DMS 273 (cell line): Measurements from ENCODE around the gene DTNA.
"Not testable (repeated sequence)": the region's sequence is repeated elsewhere in the genome, so short reads cannot be mapped to it uniquely, and the experiment has no call there.

Experiments used
- DNase-seq: peaks from one replicate; lab custom pipeline; 2025; ENCODE audit not compliant: unreplicated experiment; lab: John Stamatoyannopoulos, UW

The DTNA gene

DNA sequence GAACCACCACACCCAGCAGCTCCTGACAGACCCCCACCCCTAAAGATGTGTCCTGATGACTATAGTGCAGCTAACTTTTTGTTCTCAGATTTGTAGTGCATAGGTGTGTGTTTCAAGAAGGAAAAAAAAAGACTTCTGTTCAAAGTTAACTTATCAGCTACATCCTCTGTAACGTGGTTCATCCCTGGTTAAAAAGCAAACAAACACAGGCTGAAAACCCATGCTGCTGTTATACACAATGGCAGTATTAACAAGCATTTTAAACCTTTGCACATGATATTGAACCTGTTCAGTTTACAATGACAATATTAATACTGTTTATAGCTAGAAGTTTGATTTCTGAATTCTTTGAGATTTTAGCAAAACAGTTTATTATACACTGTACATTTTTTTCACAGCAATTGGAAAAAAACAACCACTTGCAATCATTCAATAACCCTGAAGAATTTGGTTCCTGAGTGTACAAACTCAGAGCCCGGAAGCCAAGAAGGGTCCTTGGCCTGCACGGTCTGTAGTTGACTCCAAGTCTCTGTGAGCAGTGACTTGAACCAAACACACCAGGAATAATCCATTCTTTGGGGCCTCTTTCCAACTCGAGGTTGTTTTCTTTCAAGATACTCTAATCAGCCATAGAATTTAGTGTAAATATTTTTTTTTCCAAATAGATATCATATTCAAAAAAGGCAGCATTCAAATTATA, 177.9 kb downstream of the DTNA start:
- no peak for DNase-seq

DNA sequence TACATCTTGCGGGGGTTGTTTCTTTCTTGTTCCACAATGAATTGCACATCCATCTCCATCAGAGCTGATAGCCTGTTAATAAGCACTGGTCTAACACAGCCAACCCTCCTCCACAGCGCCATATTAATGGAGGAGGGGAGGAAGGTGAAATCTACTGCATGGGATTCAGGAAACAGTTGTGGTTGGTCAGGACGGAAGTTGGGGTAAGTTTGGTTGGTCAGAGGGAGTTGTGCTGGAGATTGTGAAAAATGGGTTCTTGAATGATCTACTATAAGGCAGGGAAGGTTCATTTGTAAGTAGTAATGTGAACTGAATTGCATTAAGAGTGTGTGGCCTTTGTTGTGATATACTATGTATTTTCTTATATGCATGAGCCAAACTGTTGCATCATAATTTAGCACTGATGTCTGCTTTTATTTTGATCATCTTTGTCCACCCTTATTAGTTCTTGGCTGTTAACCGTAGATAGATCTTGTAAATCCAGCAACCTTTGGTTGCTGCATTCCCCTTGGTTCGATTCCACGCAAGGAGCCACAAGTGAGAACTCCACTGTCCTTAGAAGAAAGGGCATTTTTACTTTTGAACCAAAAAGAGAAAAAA, 180.5 kb downstream of the DTNA start:
- DNase-seq: no peak

DNA sequence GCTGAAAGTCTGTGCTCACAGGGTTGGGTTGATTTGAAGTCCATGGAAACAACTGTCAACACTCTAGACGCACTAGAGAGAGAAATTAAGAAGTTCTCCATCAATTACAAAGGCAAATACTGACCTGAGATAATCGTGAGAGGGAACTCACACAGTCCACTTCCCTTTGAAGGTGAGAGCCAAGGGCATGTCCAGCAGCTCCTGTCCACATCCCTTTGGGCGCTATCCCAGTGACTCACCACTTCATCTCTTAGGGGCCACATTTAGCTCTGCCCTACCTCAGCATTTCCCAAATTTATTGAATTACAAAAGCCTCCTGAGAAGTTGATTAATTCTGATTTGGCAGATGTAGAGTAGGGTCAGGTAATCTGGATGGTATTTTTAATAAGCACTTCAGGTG, 182.3 kb downstream of the DTNA start:
- no peak for DNase-seq

DNA sequence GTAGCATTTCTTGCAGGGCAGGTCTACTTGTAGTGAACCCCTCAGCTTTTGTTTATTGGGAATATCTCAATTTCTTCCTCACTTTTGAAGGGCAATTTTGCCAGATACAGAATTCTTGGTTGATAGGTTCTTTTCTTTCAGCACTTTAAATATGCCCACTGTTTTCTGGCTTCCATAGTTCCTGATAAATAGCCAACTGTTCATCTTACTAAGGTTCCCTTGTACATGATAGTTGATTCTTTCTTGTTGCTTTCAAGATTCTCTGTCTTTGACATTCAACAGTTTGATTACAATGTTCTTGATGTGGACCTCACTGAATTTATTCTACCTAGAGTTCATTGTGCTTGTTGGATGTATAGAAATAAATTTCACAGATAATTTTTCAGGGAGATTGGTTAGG, 183.1 kb downstream of the DTNA start:
- no peak for DNase-seq

DNA sequence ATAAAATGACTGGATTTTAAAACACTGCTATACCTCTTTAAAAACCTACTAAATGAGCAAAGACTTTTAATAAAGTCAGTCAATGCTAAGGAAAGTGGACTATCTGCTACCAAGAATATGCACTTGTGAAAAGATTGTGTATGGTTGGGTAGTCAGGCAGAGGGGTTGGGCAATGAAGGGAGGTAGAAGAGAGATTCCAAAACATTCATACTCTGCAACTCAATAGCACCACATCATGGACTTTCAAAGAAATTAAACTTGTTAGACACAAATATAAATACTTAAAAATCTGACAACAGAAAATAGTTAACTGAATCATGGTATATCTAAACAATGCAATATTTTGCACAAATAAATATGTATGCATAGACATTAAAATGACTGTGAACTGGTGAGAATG, 191.2 kb downstream of the DTNA start:
- peak; percentile 28 for DNase-seq

DNA sequence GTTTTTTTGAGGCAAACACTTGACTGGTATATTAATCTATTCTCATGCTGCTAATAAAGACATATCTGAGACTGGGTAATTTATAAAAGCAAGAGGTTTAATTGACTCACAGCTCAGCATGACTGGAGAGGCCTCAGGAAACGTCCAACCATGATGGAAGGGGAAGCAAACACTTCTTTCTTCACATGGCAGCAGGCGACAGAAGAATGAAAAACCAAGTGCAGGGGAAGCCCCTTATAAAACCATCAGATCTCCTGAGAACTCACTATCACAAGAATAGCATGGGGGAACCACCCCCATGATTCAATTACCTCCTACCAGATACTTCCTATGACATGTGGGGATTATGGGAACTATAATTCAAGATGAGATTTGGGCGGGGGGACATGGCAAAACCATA, 194.9 kb downstream of the DTNA start:
- no peak for DNase-seq

DNA sequence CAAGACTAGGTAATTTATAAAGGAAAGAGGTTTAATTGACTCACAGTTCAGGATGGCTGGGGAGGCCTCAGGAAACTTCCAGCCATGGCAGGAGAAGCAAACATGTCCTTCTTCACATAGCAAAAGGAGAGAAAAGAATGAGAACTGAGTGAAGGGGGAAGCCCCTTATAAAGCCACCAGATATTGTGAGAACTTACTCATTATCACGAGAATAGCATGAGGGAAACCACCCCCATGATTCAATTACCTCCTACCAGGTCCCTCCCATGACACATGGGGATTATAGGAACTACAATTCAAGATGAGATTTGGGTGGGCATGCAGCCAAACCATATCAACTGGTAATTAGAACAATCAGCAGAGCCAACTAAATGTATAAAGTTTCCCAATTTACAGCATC, 196.9 kb downstream of the DTNA start:
- DNase-seq: not testable (repeated sequence)

DNA sequence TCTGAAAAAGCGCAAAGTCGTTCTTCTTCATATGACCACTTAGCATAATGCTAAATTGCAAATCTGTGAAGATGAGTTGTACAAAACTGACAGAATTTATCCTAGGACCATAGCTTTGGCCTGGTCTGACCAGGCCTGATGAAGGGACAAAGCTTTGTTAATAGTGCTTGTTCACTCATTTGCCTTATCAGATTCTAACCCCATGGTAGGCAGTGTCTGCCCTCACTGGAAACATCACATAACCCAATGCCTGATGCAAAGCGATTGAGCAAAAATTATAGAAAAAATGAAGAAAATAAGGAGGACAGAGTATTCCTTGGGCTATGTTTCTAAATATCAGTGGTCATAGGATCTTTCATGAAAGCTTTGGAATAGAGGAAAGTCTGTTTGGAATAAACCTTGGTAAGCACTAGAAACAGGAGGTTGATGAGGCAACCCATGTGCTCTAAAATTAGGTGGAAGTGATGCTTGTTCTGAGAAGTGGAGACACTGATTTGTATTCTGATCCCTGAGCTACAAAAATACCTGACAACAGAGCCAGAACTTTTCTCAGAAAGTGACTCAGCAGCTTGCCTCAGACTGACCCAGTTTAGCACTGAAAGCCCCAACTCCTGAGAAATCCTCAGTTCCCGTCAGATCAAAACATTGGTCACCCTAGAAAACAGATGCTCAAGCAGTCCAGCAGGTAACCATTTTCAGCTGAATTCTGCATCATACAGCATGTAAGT, 199.7 kb downstream of the DTNA start:
- no peak for DNase-seq

DNA sequence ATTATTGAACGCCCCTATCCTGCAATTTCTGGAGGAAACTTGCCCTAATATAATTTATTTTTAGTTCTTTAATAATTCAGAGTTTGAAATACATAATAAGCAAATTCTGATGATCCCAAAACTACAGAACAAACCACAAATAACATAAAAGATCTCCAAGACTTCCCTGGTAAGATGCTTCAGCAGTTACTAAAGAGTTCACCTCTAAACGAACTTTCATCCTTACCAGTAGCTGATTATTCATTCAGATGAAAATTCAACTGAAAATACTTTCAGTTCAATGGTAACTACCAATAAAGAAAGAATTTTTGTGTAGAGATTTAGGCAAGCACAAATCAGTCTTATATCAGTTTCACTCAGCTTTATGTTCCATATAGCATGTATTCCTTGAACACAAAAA, 201.0 kb downstream of the DTNA start:
- no peak for DNase-seq

DNA sequence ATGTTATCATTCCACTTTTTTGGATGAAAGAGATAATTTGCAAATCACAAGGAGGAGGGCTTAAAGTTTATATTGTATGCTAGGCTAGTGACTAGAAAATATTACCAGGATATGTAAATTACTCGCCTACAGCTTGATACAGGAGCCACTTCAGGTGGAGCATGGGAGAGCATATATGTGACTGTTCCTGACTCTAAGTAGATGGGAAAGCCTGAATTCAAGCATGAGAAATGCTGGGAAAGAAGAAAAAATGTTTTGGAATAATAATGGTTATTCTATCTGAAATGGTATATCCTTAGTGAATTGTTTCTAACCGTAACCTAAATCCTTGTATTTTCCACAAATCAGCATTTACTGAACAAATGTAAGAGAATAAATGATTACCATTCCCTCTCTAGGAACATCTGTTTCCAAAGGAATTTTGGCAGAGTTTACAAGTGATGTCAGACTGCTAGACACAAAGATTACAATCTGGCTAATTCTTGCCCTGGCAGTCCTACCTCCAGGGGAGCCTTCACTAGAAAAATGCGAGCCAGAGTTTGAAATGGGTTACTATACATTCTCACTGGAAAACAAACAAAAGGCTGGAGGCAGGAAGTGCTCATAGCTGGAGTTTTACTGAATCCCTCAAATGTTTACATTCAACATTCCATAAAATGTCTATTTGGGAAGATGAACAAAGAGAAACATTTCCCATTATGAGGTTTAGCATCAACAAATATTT, 201.7 kb downstream of the DTNA start:
- DNase-seq: peak; percentile 90

DNA sequence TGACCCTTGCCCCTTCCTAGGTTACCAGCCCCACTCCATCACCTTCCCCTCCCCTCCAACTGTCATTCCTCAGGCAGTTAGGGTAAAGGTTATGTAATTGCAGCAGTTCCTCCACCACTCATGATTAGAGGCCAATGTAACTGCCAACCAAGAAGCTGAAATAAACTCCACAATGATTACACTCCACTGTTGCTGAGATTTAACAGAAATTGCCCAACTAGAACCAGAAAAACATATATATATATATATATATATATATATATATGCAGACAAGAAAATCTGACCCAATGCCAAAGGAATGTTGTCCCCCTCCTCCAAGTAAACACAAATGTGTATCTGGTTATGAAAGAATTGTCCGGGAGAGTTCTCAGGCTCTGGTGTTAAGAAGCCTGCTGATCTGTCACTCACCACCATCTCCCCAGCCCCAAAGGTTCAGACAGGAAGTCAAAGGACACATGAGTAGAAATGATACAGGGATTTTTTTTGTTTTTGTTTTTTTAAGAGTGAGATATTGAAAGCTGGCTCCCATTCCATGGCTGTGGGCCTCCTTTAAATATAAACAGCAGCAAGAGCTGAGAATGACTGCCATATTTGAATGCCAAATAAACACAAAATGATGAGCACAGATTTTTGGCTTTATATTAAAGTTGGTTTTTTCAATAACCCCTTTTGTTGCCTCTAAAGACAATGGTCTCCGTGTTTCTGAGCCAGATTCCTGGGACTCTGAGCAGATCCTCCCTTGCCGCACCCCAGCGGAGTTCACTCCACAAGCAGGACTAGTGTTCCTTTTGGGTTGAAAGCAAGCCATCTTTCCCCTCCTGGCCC, 204.0 kb downstream of the DTNA start:
- DNase-seq: no peak

DNA sequence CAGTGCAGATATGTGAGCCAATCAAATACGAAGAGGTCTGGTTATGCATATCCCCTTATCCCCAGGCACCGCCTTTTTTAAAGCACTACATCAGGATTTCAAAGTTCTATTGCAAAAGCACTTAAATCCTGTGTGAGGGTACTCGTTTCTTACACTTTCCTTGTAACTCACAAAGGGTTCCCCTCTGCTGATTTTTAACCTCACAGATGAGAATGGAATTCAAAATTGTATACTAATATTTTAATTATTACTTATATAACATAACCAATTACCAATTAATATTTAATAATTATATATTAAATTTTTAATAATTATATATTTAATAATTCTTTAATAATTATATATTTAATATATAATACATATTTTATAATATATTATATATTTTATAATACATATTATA, 204.9 kb downstream of the DTNA start:
- DNase-seq: no peak

DNA sequence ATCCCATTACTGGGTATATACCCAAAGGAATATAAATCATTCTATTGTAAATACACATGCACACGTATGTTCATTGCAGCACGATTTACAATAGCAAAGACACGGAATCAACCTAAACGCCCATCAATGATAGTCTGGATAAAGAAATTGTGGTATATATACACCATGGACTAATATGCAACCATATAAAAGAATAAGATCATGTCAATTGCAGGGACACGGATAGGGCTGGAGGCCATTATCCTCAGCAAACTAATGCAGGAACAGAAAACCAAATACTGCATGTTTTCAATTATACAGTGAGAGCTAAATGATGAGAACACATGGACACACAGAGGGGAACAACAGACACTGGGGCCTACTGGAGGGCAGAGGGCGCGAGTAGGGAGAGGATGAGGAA, 206.4 kb downstream of the DTNA start:
- DNase-seq: not testable (repeated sequence)

DNA sequence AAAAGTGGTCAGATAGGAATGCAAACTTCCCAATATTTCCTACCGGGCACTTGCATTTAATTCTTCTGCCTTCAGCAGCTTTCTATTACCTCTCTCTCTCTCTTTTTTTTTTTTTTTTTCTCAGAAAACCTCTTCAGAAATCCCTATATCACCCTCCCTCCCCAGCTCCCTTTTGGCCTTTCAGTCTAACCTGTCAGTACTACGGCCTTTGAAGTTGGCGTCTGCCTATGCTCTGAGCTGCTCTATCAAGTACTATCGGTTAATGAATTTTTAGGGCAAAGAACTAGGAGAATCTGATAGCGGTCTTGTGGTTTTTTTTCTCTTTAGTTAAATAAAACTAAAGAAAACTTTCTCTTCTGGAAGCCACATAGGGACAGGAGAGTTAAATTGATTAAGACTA, 208.8 kb downstream of the DTNA start:
- DNase-seq: no peak

DNA sequence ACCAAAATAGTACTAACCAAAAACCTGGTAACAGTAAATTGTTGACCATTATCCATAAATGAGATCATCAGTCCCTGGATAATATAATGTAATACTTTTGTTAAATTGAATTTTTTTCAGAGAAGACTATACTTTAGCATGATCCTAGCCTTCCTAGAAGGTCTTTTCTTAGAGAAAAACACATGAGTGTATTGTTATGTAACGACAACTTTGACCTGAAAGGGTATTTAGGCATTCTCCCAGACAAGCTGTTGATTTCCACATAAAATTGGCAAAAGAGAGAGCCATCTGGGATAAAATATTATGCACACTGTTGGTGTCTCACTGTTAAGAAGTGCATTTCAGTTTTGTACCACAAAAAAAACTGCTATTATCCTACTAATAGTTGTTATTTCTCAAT, 211.1 kb downstream of the DTNA start:
- DNase-seq: peak; percentile 17

DNA sequence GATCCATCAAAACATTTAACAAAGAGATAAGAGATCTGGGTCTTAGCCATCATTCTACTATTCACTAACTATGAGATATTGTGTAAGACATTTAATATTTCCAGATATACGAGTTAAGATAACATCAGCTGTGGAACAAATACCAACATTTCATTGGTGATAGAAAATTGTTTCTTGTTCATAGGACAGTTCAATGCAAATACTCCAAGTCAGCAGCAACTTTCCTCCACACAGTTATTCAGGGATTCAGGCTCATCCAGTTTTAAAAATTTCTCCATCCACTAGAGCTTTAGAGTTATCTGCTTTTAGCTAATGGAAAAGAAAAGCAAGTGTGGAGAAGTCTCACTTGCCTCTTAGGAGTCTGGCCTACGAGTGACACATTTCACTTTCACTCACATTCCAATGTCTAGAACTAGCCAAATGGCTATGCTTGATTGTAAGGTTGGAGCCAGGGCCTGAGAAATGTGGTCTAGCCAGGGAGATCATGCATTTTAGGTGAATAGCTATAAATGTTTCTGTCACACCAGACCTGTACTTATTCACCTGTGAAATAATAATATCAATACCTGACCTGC, 211.8 kb downstream of the DTNA start:
- no peak for DNase-seq

DNA sequence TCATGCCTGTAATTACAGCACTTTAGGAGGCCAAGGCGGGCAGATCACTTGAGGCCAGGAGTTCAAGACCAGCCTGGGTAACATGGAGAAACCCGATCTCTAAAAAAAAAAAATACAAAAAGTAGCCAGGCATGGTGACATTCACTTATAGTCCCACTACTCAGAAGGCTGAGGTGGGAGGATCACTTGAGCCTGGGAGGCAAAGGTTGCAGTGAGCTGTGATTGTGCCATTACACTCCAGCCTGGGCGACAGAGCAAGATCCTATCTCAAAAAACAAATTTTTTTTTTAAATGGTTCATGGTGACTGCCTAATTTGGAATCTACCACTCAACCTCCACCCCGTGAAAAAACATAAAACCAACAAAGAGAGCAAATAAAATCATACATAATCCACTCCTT, 212.5 kb downstream of the DTNA start:
- DNase-seq: not testable (repeated sequence)

DNA sequence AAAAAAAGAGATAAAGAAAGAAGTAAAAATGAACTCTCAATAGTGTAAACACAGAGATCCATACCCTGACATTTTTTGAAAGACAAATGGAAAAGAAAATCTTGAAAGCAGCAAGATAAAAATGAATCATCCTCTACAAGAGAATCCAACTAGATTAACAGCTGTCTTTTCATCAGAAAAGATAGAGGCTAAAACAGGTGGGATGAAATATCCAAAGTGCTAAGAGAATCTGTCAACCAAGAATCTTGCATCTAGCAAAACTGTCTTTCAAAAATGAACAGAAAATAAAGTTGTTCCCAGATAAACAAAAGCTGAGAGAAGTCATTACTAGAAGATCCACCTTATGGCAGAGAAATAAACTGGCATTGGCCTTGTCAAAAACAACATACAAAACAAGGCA, 213.8 kb downstream of the DTNA start:
- no peak for DNase-seq

DNA sequence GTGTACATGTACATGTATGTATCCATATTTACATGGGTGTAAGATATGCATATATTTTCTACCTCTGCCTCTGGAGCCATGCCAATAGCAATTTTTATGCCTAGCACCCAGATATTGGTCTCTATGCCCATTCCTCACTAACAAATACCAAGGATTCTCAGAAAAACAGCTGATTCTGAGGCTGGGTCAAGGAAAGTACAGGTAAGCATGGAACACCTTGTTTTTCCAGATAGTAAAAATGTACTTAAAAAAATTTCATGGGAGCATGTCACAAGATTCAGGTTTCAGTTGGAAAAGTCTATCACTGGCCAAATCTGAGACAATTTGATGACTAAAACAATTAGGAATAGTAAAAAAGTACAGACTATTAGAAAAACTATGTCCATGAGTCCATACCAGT, 216.6 kb downstream of the DTNA start:
- DNase-seq: no peak

DNA sequence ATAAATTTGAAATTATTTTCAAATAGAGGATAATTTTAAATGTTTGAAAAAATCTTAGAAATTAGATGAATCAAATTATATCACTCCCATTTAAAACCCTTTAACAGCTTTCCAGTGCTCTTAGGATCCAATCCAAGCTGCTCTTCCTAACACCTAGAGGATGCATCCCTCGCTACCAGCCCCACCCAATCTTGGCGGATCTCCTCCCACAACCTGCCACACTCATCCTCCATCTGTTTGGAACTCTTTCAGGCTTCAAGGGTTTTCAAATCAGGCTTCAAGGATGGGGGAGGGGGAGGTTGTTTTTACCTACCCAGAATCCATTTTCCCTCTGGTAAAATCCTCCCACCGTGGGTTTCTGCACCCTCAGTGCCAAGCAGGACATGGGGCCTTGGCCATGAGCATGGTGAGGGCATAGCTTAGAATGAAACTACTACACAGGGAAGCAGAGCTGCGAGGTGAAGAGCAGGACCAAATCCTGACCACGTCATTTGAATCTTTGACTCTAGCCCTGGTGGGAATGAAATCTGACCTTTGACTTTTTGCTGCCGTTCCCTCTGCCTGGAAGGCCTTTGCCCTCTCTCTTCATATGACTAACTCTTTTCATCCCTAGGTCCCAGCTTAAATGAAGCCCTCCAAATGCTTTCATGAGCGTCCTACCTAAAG, 218.1 kb downstream of the DTNA start:
- DNase-seq: peak; percentile 26
